ENCODE data around the gene ZBTB20.

GRCh38 chr3:114447950-114448479 lies 699.1 kb downstream of the ZBTB20 start:
- no peak for TF ChIP-seq POLR2A (IDR thresholded peaks at IDR 0.05)
- TF ChIP-seq POLR2AphosphoS5 (IDR thresholded peaks at IDR 0.05): no peak
- no peak for TF ChIP-seq CTCF (IDR thresholded peaks at IDR 0.05)
